K562 treated with DMSO at 1 percent for 4 hours (cell line): ENCODE data around the gene ABCF2. TPM values are rescaled to one million over a fixed set of nuclear protein-coding genes. Genes with fewer than 3 reads are reported as not detected.

Experiments used
- total RNA-seq: library from RNA; unstranded; fragments of 300-600 nt; gene quantifications from 2 replicates; pipeline ENCODE4 v1.2.3, GENCODE V29; 2022; ENCODE audit not compliant: insufficient read depth

Gene ABCF2
- total RNA-seq = 42.8 and 52.5 TPM in 2 replicates

GRCh38 chr7:151226875-151227782 is at the start of gene ABCF2:
Gene ABCF2 (minus strand): TSS chr7:151227205. CDS start chr7:151226458, 747 bp downstream.

GRCh38 chr7:151248346-151249033 is 21.5 kb upstream of the ABCF2 start, which contains the start of gene SMARCD3:
Gene SMARCD3 (minus strand): TSS chr7:151248694. CDS start chr7:151248562, 132 bp downstream.

GRCh38 chr7:151232091-151232916 is 5.3 kb upstream of the ABCF2 start, which contains the start of gene CHPF2:
Gene CHPF2 (plus strand): TSS chr7:151232483. CDS start chr7:151234012, 1,529 bp downstream.

GRCh38 chr7:151210087-151210854 is 16.7 kb downstream of the ABCF2 start, which contains the start of gene H2BK1:
Gene H2BK1 (minus strand): TSS chr7:151210488. CDS start chr7:151210318, 170 bp downstream.

GRCh38 chr7:151186640-151187408 is 40.2 kb downstream of the ABCF2 start, which contains the start of gene ASB10:
Gene ASB10 (minus strand): TSS chr7:151187250. CDS start chr7:151187130, 120 bp downstream.

GRCh38 chr7:151167197-151167961 is 59.6 kb downstream of the ABCF2 start, which contains the start of gene GBX1:
Gene GBX1 (minus strand): TSS chr7:151167694. CDS start chr7:151167548, 146 bp downstream.

Other genes starting within 250 kb of the ABCF2 start
- 237 and 415 TPM in 2 replicates for gene KCNH2, start 248.9 kb downstream of the ABCF2 start, total RNA-seq
- gene NOS3, start 236.2 kb downstream of the ABCF2 start, total RNA-seq = 52.5 and 62.3 TPM in 2 replicates
- 2.0 TPM in 1 of 2 replicates, not detected in the other for gene ATG9B, start 202.7 kb downstream of the ABCF2 start, total RNA-seq
- 38.5 and 41.9 TPM in 2 replicates for gene ABCB8, start 198.8 kb downstream of the ABCF2 start, total RNA-seq
- 6.6 and 9.8 TPM in 2 replicates for gene ASIC3, start 178.7 kb downstream of the ABCF2 start, total RNA-seq
- 40.4 and 43.9 TPM in 2 replicates for gene CDK5, start 169.3 kb downstream of the ABCF2 start, total RNA-seq
- 296 and 338 TPM in 2 replicates for gene SLC4A2, start 167.6 kb downstream of the ABCF2 start, total RNA-seq
- 110 and 123 TPM in 2 replicates for gene FASTK, start 146.4 kb downstream of the ABCF2 start, total RNA-seq
- gene TMUB1, start 143.7 kb downstream of the ABCF2 start, total RNA-seq = 233 and 285 TPM in 2 replicates
- gene AGAP3, start 140.7 kb downstream of the ABCF2 start, total RNA-seq = 62.0 and 96.8 TPM in 2 replicates
- gene GBX1, start 59.5 kb downstream of the ABCF2 start, total RNA-seq = not detected in 2 replicates
- not detected in 2 replicates for gene ASB10, start 40.0 kb downstream of the ABCF2 start, total RNA-seq
- gene H2BK1, start 16.7 kb downstream of the ABCF2 start, total RNA-seq = not detected in 2 replicates
- 36.8 and 52.9 TPM in 2 replicates for gene CHPF2, start 5.3 kb upstream of the ABCF2 start, total RNA-seq
- gene SMARCD3, start 21.5 kb upstream of the ABCF2 start, total RNA-seq = 4.3 and 5.3 TPM in 2 replicates
- gene NUB1, start 114.6 kb upstream of the ABCF2 start, total RNA-seq = 51.2 and 64.2 TPM in 2 replicates
- gene WDR86, start 182.8 kb upstream of the ABCF2 start, total RNA-seq = 1.0 TPM in 1 of 2 replicates, not detected in the other
- not detected in 2 replicates for gene CRYGN, start 212.9 kb upstream of the ABCF2 start, total RNA-seq